OCI-LY1 (cell line): ENCODE measurements around the gene MICAL2.

Source experiments
- H2AFZ ChIP-seq: fragments of 200-600 bp; sonication (generic), shearing (Covaris generic); 2 replicates; pipeline ENCODE4 v1.6.0; 2014; ENCODE audit warnings: antibody characterized with exemption, mild to moderate bottlenecking, low read length
- H3F3A ChIP-seq: fragments of 200-600 bp; sonication (generic), shearing (Covaris generic); 2 replicates; pipeline ENCODE4 v1.6.0; 2014; ENCODE audit warnings: mild to moderate bottlenecking, antibody characterized with exemption, low read length, moderate library complexity; ENCODE audit not compliant: insufficient read depth
- H3K27ac ChIP-seq: fragments of 200-600 bp; sonication (generic); 2 replicates; pipeline ENCODE4 v1.5.1; 2014; ENCODE audit warnings: low read length, mixed run types, mild to moderate bottlenecking, low read depth; ENCODE audit not compliant: poor library complexity, severe bottlenecking
- H3K27me3 ChIP-seq: fragments of 200-600 bp; sonication (generic); 2 replicates; pipeline ENCODE4 v1.6.0; 2014; ENCODE audit warnings: antibody characterized with exemption, mild to moderate bottlenecking, low read length, moderate library complexity; ENCODE audit not compliant: insufficient read depth
- H3K36me3 ChIP-seq: fragments of 200-600 bp; sonication (generic); 2 replicates; pipeline ENCODE4 v1.6.1; 2014; ENCODE audit warnings: mild to moderate bottlenecking, antibody characterized with exemption, low read length, moderate library complexity, mixed read lengths; ENCODE audit not compliant: insufficient read depth
- H3K4me1 ChIP-seq: fragments of 200-600 bp; sonication (generic); 2 replicates; pipeline ENCODE4 v1.5.1; 2014; ENCODE audit warnings: mild to moderate bottlenecking, low read length, moderate library complexity; ENCODE audit not compliant: insufficient read depth, severe bottlenecking
- H3K4me2 ChIP-seq: fragments of 200-600 bp; sonication (generic), shearing (Covaris generic); 2 replicates; pipeline ENCODE4 v1.6.1; 2014; ENCODE audit warnings: low read length
- H3K4me3 ChIP-seq: fragments of 200-600 bp; sonication (generic); 2 replicates; pipeline ENCODE4 v1.5.1; 2014; ENCODE audit warnings: low read length, low read depth, mild to moderate bottlenecking, mixed read lengths; ENCODE audit not compliant: poor library complexity, severe bottlenecking
- H3K79me2 ChIP-seq: fragments of 200-600 bp; shearing (Covaris generic); 2 replicates; pipeline ENCODE4 v1.6.1; 2016; ENCODE audit warnings: mixed run types, low read length, mixed read lengths; ENCODE audit not compliant: insufficient read depth
- H3K9ac ChIP-seq: fragments of 200-600 bp; sonication (generic), shearing (Covaris generic); 2 replicates; pipeline ENCODE4 v1.6.1; 2014; ENCODE audit warnings: mild to moderate bottlenecking, low read length, mixed read lengths
- H3K9me2 ChIP-seq: fragments of 200-600 bp; sonication (generic), shearing (Covaris generic); 2 replicates; pipeline ENCODE4 v1.6.1; 2014; ENCODE audit warnings: low read depth, mild to moderate bottlenecking, low read length, mixed read lengths
- H3K9me3 ChIP-seq: fragments of 200-600 bp; shearing (Covaris generic); 2 replicates; pipeline ENCODE4 v1.6.1; 2014; ENCODE audit warnings: low read length, mixed read lengths
- H4K20me1 ChIP-seq: fragments of 200-600 bp; sonication (generic), shearing (Covaris generic); 2 replicates; pipeline ENCODE4 v1.6.0; 2016; ENCODE audit warnings: mild to moderate bottlenecking, low read length; ENCODE audit not compliant: insufficient read depth
- EZH2 ChIP-seq: fragments of 200-600 bp; sonication (generic), shearing (Covaris generic); IDR thresholded peaks from 2 replicates; pipeline ENCODE4 v1.8.0; 2017; ENCODE audit warnings: borderline replicate concordance, mixed run types, mild to moderate bottlenecking, antibody characterized with exemption, low read length, moderate library complexity, mixed read lengths
- TF ChIP-seq, protein P1 (sequence below): fragments of 200-600 bp; sonication (generic), shearing (Covaris generic); IDR thresholded peaks from 2 replicates; pipeline ENCODE4 v1.5.1; 2017; ENCODE audit warnings: mild to moderate bottlenecking, antibody characterized with exemption, low read length, moderate library complexity, mixed read lengths

The MICAL2 gene

DNA sequence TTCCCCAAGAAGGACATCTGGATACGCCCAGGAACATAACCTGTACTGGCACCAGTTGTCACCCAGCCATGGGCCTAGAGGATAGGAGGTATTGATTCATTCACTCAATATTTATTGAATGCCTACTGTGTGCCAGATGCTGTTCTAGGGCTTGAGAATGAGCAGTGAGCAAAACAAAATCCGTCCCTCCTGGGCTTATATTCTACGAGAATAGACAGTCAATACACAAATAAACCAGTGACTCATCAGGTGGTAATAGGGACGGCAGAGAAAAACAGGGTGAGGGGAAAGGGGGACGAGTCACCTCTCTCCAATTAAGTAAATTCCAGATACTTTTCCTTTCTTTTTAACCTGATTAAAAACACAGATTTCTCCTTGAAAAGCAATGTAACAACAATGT lies 103.5 kb downstream of the MICAL2 start:
- Histone ChIP-seq H3K9ac (no peak overlapping the region), H3K4me3 (no peak overlapping the region), H3F3A (no peaks in the 10 kb centered on the region), H3K79me2 (no peaks in the 10 kb centered on the region), H4K20me1 (no peaks in the 10 kb centered on the region), H3K4me2 (no peak overlapping the region), H3K27ac (no peak overlapping the region), H3K27me3 (no peaks in the 10 kb centered on the region), H2AFZ (no peak overlapping the region), H3K4me1 (no peaks in the 10 kb centered on the region), H3K9me3 (no peaks in the 10 kb centered on the region), H3K36me3 (no peaks in the 10 kb centered on the region), H3K9me2 (no peaks in the 10 kb centered on the region)
- TF ChIP-seq, protein P1, sequence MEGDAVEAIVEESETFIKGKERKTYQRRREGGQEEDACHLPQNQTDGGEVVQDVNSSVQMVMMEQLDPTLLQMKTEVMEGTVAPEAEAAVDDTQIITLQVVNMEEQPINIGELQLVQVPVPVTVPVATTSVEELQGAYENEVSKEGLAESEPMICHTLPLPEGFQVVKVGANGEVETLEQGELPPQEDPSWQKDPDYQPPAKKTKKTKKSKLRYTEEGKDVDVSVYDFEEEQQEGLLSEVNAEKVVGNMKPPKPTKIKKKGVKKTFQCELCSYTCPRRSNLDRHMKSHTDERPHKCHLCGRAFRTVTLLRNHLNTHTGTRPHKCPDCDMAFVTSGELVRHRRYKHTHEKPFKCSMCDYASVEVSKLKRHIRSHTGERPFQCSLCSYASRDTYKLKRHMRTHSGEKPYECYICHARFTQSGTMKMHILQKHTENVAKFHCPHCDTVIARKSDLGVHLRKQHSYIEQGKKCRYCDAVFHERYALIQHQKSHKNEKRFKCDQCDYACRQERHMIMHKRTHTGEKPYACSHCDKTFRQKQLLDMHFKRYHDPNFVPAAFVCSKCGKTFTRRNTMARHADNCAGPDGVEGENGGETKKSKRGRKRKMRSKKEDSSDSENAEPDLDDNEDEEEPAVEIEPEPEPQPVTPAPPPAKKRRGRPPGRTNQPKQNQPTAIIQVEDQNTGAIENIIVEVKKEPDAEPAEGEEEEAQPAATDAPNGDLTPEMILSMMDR, result no peak
- TF ChIP-seq EZH2, result no peak

DNA sequence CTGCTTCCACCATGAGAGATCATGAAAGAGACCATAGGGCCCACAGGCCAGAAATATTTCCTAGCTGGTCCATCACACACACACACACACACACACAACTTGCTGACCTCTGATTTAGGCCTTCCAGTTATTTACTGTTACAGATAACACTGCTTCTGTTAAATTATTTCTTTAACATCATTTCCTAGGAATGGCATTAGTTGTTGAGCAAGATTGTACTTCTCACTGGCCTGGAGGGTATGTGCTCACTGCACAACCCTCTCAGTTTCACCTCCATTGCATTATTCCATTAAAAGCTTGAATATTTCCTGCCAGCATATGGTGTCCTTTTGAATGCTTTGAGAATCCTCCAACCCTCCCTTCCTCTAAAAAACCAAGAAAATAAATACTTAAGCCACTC lies 104.4 kb downstream of the MICAL2 start:
- no peaks in the 10 kb centered on the region for H3K4me1 ChIP-seq
- H3K36me3 ChIP-seq, result no peaks in the 10 kb centered on the region

DNA sequence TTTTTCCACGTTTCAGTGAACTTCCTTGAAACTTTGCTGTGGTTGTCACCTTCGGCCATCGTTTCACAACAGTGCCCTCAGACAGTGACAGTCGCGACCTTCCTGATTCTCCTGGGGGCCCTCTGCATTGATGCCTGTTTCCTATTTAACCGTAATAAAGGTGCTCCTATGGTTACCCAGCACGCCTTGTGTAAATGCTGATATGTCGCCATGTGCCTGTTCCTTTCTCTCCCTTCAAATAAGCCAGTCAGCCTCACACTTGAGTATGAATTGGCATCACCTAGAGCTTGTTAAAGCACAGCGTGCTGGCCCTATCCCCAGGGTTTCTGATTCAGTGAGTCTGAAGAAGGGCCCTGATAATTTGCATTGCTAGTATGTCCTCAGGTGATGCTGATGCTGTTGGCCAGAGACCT lies 104.8 kb downstream of the MICAL2 start:
- TF ChIP-seq EZH2, result no peak
- TF ChIP-seq, protein P1, result no peak
- Histone ChIP-seq H3K4me2 (no peak overlapping the region), H3F3A (no peaks in the 10 kb centered on the region), H3K4me1 (no peaks in the 10 kb centered on the region), H3K9ac (no peak overlapping the region), H3K9me2 (no peaks in the 10 kb centered on the region), H3K4me3 (no peak overlapping the region), H3K27ac (no peak overlapping the region), H4K20me1 (no peaks in the 10 kb centered on the region), H2AFZ (no peak overlapping the region), H3K9me3 (no peaks in the 10 kb centered on the region), H3K36me3 (no peaks in the 10 kb centered on the region), H3K27me3 (no peaks in the 10 kb centered on the region), H3K79me2 (no peaks in the 10 kb centered on the region)

More for the DNA sequence above, 104.4 kb downstream of the MICAL2 start:
- H3K9me2 ChIP-seq, result no peaks in the 10 kb centered on the region
- H3K9me3 ChIP-seq, result no peaks in the 10 kb centered on the region
- no peaks in the 10 kb centered on the region for H4K20me1 ChIP-seq
- no peak overlapping the region for H2AFZ ChIP-seq
- no peak overlapping the region for H3K4me3 ChIP-seq
- no peaks in the 10 kb centered on the region for H3K79me2 ChIP-seq
- H3K4me2 ChIP-seq, result no peak overlapping the region
- H3K9ac ChIP-seq, result no peak overlapping the region
- H3K27ac ChIP-seq, result no peak overlapping the region
- TF ChIP-seq EZH2, result no peak
- H3K27me3 ChIP-seq, result no peaks in the 10 kb centered on the region
- H3F3A ChIP-seq, result no peaks in the 10 kb centered on the region

DNA sequence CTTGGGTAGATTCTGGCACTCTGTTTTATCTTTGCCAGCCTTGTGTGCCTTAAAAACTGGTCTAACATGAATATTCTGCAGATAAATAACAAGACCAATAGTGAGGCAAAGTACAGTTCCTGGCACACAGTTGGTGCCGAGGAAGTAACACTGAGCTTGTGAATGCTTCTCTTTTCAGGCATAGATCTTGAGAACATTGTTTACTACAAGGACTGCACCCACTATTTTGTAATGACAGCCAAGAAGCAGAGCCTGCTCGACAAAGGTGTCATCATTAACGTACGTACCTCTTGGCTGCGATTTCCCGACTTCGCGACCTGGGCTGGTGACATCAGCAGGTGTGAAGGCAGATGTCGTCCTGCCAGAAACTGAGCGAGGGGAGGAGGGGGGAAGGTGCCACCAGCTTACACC lies 105.7 kb downstream of the MICAL2 start:
- Histone ChIP-seq H3K36me3 (no peaks in the 10 kb centered on the region), H3K4me2 (no peak overlapping the region), H3K9me2 (no peaks in the 10 kb centered on the region), H3K79me2 (no peaks in the 10 kb centered on the region), H4K20me1 (no peaks in the 10 kb centered on the region), H3K27me3 (no peaks in the 10 kb centered on the region), H3K27ac (no peak overlapping the region), H3K4me1 (no peaks in the 10 kb centered on the region), H2AFZ (no peak overlapping the region), H3K9ac (no peak overlapping the region), H3K9me3 (no peaks in the 10 kb centered on the region), H3F3A (no peaks in the 10 kb centered on the region), H3K4me3 (no peak overlapping the region)
- TF ChIP-seq, protein P1, result no peak
- no peak for TF ChIP-seq EZH2
